Naive thymus-derived CD4-positive, alpha-beta T cell (primary cell): Measurements from ENCODE around the gene PPFIBP2. TPM values are rescaled to one million over a fixed set of nuclear protein-coding genes. Genes with fewer than 3 reads are reported as not detected.

Source experiments
- ATAC-seq: fragments of 150-1000 bp; cut with Tn5 transposase; 2 replicates; pipeline ENCODE4 v1.10.0; 2021; ENCODE audit warnings: mild to moderate bottlenecking, moderate library complexity
- CTCF ChIA-PET: fragments of 350-600 bp; sonication (Branson Sonifier 250); formaldehyde crosslinking; loops from one replicate; lab custom pipeline; 2021; ENCODE audit warnings: antibody characterized with exemption; lab: Charles Lee
- POLR2A ChIA-PET: fragments of 350-600 bp; sonication (Branson Sonifier 250); formaldehyde crosslinking; loops from one replicate; lab custom pipeline; 2021; ENCODE audit warnings: antibody characterized with exemption, inconsistent platforms; lab: Charles Lee
- DNase-seq, 9 donors: peaks; one replicate each; pipeline versions ENCODE4 v3.0.0 to v3.0.0-alpha.2; 2020 to 2022; ENCODE audit warnings: mixed read lengths in 1 of 9
- H3K27ac ChIP-seq: one replicate; pipeline ENCODE4 v1.7.0; 2013; ENCODE audit warnings: mild to moderate bottlenecking, low read depth, low read length, moderate library complexity
- H3K27me3 ChIP-seq, 2 donors: one replicate each; pipeline ENCODE4 v1.7.0; 2013; ENCODE audit warnings: low read length in 2 of 2, mild to moderate bottlenecking in 2 of 2, moderate library complexity in 2 of 2; ENCODE audit not compliant: control insufficient read depth in 2 of 2, insufficient read depth in 2 of 2
- H3K36me3 ChIP-seq, 3 experiments: 1 replicate in 2 of 3; 2 replicates in 1 of 3; pipeline ENCODE4 v1.7.0; 2013; ENCODE audit warnings: low read length in 3 of 3, mild to moderate bottlenecking in 3 of 3, moderate library complexity in 1 of 3; ENCODE audit not compliant: insufficient read depth in 3 of 3, control insufficient read depth in 2 of 3
- H3K4me1 ChIP-seq, 2 donors: one replicate each; pipeline ENCODE4 v1.7.0; 2013; ENCODE audit warnings: low read length in 2 of 2, mild to moderate bottlenecking in 2 of 2, moderate library complexity in 1 of 2; ENCODE audit not compliant: control insufficient read depth in 2 of 2, insufficient read depth in 2 of 2
- H3K4me3 ChIP-seq: 2 replicates; pipeline ENCODE4 v1.7.0; 2013; ENCODE audit warnings: mild to moderate bottlenecking, low read length
- H3K9me3 ChIP-seq, 3 experiments: 1 replicate in 2 of 3; 2 replicates in 1 of 3; pipeline ENCODE4 v1.7.0; 2013; ENCODE audit warnings: low read length in 3 of 3; ENCODE audit not compliant: control insufficient read depth in 2 of 3
- H3K27ac Mint-ChIP-seq, 9 donors: one replicate each; pipeline ENCODE4 v1.8.0; 2020 to 2022; ENCODE audit warnings: mixed read lengths in 9 of 9, mild to moderate bottlenecking in 8 of 9, moderate library complexity in 5 of 9, inconsistent platforms in 2 of 9
- H3K27me3 Mint-ChIP-seq, 5 donors: one replicate each; pipeline ENCODE4 v1.8.0; 2021 to 2022; ENCODE audit warnings: mixed read lengths in 5 of 5, mild to moderate bottlenecking in 1 of 5
- H3K36me3 Mint-ChIP-seq, 5 donors: one replicate each; pipeline ENCODE4 v1.8.0; 2020 to 2022; ENCODE audit warnings: mixed read lengths in 5 of 5, mild to moderate bottlenecking in 3 of 5, inconsistent platforms in 1 of 5
- H3K4me1 Mint-ChIP-seq, 7 donors: one replicate each; pipeline ENCODE4 v1.8.0; 2020 to 2022; ENCODE audit warnings: mixed read lengths in 7 of 7, mild to moderate bottlenecking in 3 of 7, inconsistent platforms in 1 of 7
- H3K4me3 Mint-ChIP-seq, 10 donors: one replicate each; pipeline ENCODE4 v1.8.0; 2020 to 2022; ENCODE audit warnings: mild to moderate bottlenecking in 10 of 10, mixed read lengths in 10 of 10, moderate library complexity in 6 of 10, inconsistent platforms in 2 of 10
- H3K9me3 Mint-ChIP-seq, 11 donors: one replicate each; pipeline ENCODE4 v1.8.0; 2020 to 2022; ENCODE audit warnings: mixed read lengths in 11 of 11, mild to moderate bottlenecking in 4 of 11, inconsistent platforms in 1 of 11, moderate library complexity in 1 of 11
- intact Hi-C, 2 donors: fragments of 100-400 bp; cut with micrococcal nuclease; formaldehyde crosslinking; loops; one replicate each; pipeline ENCODE4 v1.15.1; 2023
- polyA plus RNA-seq, 2 donors: library from polyadenylated mRNA; unstranded; fragments of 300-500 nt; fragmentation: Illumina TruSeq; gene quantifications; one replicate each; pipeline ENCODE4 v1.2.3, GENCODE V29; 2021
- total RNA-seq, 6 experiments: library from RNA in 5 of 6; stranded (reverse) in 5 of 6; gene quantifications; 1 replicate in 5 of 6; 2 replicates in 1 of 6; pipeline ENCODE4 v1.2.3 and lab custom pipeline; 2021 to 2026

PPFIBP2 gene
- total and polyA plus RNA-seq, 7 experiments from 2014 or later = 5.7 to 55.6 (median 42.6) TPM

- peaks cover 0 to 10% of the 10 kb centered on the region in 2 donors for H3K27me3 ChIP-seq
- intact Hi-C loops = no loop called here
- H3K4me3 Mint-ChIP-seq = no peak overlapping the region
- H3K36me3 Mint-ChIP-seq = peaks cover 0 to 11% (median 0%) of the 10 kb centered on the region in 5 donors
- H3K27me3 Mint-ChIP-seq = peaks cover 7 to 21% (median 14%) of the 10 kb centered on the region in 5 donors
- peaks cover 0 to 17% (median 5%) of the 10 kb centered on the region in 7 donors for H3K4me1 Mint-ChIP-seq
- DNase-seq = no peak
- no peaks in the 10 kb centered on the region for H3K36me3 ChIP-seq
- CTCF ChIA-PET = no interaction called here
- no peaks in the 10 kb centered on the region for H3K9me3 ChIP-seq
- H3K4me3 ChIP-seq = no peak overlapping the region
- no peak overlapping the region for H3K27ac ChIP-seq
- POLR2A ChIA-PET = no interaction called here
- peaks cover 0 to 5% of the 10 kb centered on the region in 2 donors for H3K4me1 ChIP-seq
- peaks cover 0 to 2% (median 0%) of the 10 kb centered on the region in 11 donors for H3K9me3 Mint-ChIP-seq
- ATAC-seq = no peak
- no peak overlapping the region for H3K27ac Mint-ChIP-seq
Measured at GRCh38 chr11:7668911-7669310, 155.1 kb downstream of the PPFIBP2 start.

DNA sequence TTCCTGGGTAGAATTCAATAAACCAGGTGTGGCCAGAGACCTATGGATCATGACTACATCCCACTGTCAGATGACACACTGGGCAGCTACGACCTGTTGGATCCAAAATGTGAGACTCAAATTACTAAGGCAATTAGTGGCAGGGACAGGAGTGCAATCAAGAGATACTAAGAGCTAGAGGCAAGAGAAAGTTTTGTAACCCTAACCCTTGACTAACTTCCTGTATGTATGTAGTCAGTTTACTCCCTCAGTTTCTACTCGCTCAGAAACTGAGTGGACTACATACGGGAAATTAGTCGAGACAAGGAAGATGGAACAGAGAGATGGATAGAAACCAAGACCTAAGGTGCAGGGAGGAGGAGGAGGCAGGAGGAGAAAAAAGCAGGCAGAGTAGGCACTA is 156.8 kb downstream of the PPFIBP2 start:
- H3K27me3 ChIP-seq = peaks cover 4 to 20% of the 10 kb centered on the region in 2 donors
- peaks cover 0 to 20% (median 9%) of the 10 kb centered on the region in 7 donors for H3K4me1 Mint-ChIP-seq
- H3K27ac ChIP-seq = no peak overlapping the region
- H3K27me3 Mint-ChIP-seq = peaks cover 25 to 38% (median 31%) of the 10 kb centered on the region in 5 donors
- H3K36me3 ChIP-seq = no peaks in the 10 kb centered on the region
- ATAC-seq (no peak), DNase-seq (no peak)
- CTCF ChIA-PET = no interaction called here
- H3K36me3 Mint-ChIP-seq = peaks cover 0 to 3% (median 0%) of the 10 kb centered on the region in 5 donors
- no peak overlapping the region for H3K27ac Mint-ChIP-seq
- no peak overlapping the region for H3K4me3 ChIP-seq
- no peaks in the 10 kb centered on the region for H3K9me3 ChIP-seq
- H3K4me3 Mint-ChIP-seq = no peak overlapping the region
- intact Hi-C loops = no loop called here
- H3K9me3 Mint-ChIP-seq = peaks cover 0 to 2% (median 0%) of the 10 kb centered on the region in 11 donors
- H3K4me1 ChIP-seq = peaks cover 0 to 5% of the 10 kb centered on the region in 2 donors
- POLR2A ChIA-PET = no interaction called here

DNA sequence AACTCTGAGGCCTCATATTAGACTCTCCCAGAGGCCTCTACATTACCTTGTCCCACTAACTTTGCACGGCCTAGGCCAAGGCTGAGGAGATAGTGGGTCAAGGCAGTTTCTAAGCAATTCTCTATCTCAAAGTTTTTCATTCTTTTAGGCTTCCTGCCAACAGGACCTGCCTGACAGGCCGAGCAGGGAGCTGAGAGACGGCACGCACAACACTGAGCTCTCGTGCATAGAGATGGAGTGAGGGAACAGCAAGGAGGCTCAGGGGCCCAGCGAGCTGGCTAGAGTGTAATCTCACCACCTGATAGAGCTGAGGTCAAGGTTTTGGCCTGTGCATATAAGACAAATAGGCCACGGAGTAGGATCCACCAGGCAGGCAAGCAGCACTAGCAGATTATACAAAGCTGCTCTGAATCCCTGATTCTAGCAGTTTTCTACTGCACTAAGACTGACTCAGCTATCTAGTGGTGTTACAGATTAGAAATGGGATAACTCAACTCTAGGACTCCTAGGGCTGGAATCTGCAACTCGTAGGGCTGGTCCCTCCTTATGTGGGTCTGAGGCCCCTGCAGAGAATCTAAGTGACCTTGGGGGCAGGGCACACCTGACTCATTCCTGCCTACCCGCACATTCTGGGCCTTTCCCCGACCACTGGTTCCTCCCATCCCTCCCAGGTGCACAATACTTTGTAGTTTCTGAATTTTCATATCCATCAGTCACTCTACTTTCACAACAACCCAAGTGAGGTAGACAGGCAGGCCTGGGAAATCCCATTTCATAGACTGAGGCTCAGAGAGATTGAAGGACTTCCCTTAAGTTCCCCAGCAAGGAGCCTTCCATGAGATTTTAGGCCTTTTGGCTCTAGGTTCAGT is 157.8 kb downstream of the PPFIBP2 start:
- H3K27me3 ChIP-seq = peaks cover 4 to 20% of the 10 kb centered on the region in 2 donors
- peaks cover 34 to 47% (median 40%) of the 10 kb centered on the region in 5 donors for H3K27me3 Mint-ChIP-seq
- peaks cover 0 to 2% (median 0%) of the 10 kb centered on the region in 11 donors for H3K9me3 Mint-ChIP-seq

GRCh38 chr11:7672276-7672959 is 158.6 kb downstream of the PPFIBP2 start:
- Histone ChIP-seq H3K4me1 (peaks cover 0 to 5% of the 10 kb centered on the region in 2 donors), H3K4me3 (no peak overlapping the region), H3K36me3 (no peaks in the 10 kb centered on the region), H3K27ac (no peak overlapping the region), H3K9me3 (no peaks in the 10 kb centered on the region), H3K27me3 (peaks cover 4 to 20% of the 10 kb centered on the region in 2 donors)
- Mint-ChIP-seq H3K27me3 (peaks cover 43 to 56% (median 43%) of the 10 kb centered on the region in 5 donors), H3K4me3 (peak overlapping the region; percentile 18 to 85 (median 48)), H3K9me3 (peaks cover 0 to 2% (median 0%) of the 10 kb centered on the region in 11 donors), H3K36me3 (peaks cover 0 to 3% (median 0%) of the 10 kb centered on the region in 5 donors), H3K27ac (no peak overlapping the region), H3K4me1 (peaks cover 0 to 20% (median 9%) of the 10 kb centered on the region in 7 donors)
- ATAC-seq = no peak
- intact Hi-C loops = no loop called here
- ChIA-PET CTCF (no interaction called here), POLR2A (no interaction called here)
- no peak for DNase-seq

More for the DNA sequence above, 157.8 kb downstream of the PPFIBP2 start:
- Mint-ChIP-seq H3K36me3 (peaks cover 0 to 3% (median 0%) of the 10 kb centered on the region in 5 donors), H3K4me1 (peaks cover 0 to 20% (median 9%) of the 10 kb centered on the region in 7 donors), H3K4me3 (peak overlapping the region in 2 of 10 donors; percentile 81 to 85), H3K27ac (no peak overlapping the region)
- Histone ChIP-seq H3K4me3 (no peak overlapping the region), H3K9me3 (no peaks in the 10 kb centered on the region), H3K27ac (no peak overlapping the region), H3K4me1 (peaks cover 0 to 5% of the 10 kb centered on the region in 2 donors), H3K36me3 (no peaks in the 10 kb centered on the region)
- ChIA-PET CTCF (no interaction called here), POLR2A (no interaction called here)
- ATAC-seq (no peak), DNase-seq (no peak)
- intact Hi-C loops = no loop called here

DNA sequence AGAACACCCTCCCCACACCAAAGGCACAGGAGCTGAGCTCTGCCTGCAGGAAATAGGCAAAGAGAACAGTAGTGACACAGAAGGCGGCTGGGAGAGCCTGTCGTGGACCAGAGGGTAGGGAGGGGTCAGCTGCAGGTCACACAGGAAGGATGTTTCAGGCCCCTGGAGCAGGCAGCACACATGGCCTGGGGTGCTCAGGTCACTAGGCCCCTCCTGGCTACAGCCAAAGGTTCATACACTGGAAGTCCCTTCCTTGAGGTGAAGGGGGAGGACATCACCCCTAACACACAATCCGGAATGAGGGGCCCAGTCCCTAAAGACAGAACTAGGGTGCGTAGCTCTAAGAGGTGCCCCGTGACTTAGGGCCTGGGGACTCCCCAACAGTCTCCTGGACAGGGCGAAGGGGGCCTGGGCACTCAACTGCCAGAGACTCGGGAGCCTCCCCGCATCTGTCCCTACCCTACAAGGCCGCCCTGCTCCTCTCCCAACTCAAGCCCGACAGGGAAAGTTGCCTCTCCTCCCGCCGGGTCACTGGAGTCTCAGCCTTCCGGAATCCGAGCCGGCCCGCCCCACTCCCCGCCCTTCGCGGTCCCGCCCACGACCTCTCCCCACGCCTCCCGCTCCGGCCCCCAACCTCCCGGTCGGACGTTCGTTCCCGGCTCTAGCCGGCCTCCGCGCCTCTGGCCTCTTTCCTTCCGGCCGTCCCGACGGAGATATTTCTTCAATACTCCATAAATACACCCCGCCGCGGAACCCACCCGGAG is 159.3 kb downstream of the PPFIBP2 start, which contains the start of gene CYB5R2:
Gene CYB5R2 (minus strand): TSS at position 541 of the 764 bp plus-strand sequence. CDS start 675 bp downstream, outside the sequence.
- H3K36me3 ChIP-seq = no peaks in the 10 kb centered on the region
- CTCF ChIA-PET = no interaction called here
- Mint-ChIP-seq H3K9me3 (peaks cover 0 to 2% (median 0%) of the 10 kb centered on the region in 11 donors), H3K36me3 (no peaks in the 10 kb centered on the region), H3K4me1 (peaks cover 0 to 20% (median 9%) of the 10 kb centered on the region in 7 donors), H3K27ac (no peak within 1 kb of the TSS), H3K4me3 (peak within 1 kb of the TSS; percentile 64 to 90 (median 76)), H3K27me3 (peaks cover 48 to 63% (median 49%) of the 10 kb centered on the region in 5 donors)
- peaks cover 4 to 20% of the 10 kb centered on the region in 2 donors for H3K27me3 ChIP-seq
- POLR2A ChIA-PET = no interaction called here
- H3K4me1 ChIP-seq = peaks cover 0 to 5% of the 10 kb centered on the region in 2 donors
- ATAC-seq (peak; percentile 16), DNase-seq (peak in 1 of 9 donors; percentile 29)
- no peak within 1 kb of the TSS for H3K27ac ChIP-seq
- H3K9me3 ChIP-seq = no peaks in the 10 kb centered on the region
- intact Hi-C loops = no loop called here
- H3K4me3 ChIP-seq = peak within 1 kb of the TSS; percentile 24
